ENCODE data around the gene ZCCHC24. TPM values are rescaled to one million over a fixed set of nuclear protein-coding genes. Genes with fewer than 3 reads are reported as not detected.
A peak's percentile ranks its signal among the peaks of the same experiment; 100 is the strongest.

ZCCHC24 gene
- total RNA-seq (10 to 100 TPM; 12.6 to 34.1 (median 27.1) TPM), polyA plus RNA-seq (10 to 100 TPM in 1 of 3 donors, 1 to 10 TPM in 2; 4.9 to 11.8 (median 5.8) TPM)
- long read RNA-seq, donor 1, full-length matches to known transcripts = 15 of 23 reads
- long read RNA-seq, donor 1, partial matches to known transcripts = 8 of 23 reads
- long read RNA-seq, donor 1, other reads (novel, unspliced or antisense) = 0 of 23 reads
- long read RNA-seq, donor 2, full-length matches to known transcripts = 9 of 15 reads
- long read RNA-seq, donor 2, partial matches to known transcripts = 6 of 15 reads
- long read RNA-seq, donor 2, other reads (novel, unspliced or antisense) = 0 of 15 reads

DNA sequence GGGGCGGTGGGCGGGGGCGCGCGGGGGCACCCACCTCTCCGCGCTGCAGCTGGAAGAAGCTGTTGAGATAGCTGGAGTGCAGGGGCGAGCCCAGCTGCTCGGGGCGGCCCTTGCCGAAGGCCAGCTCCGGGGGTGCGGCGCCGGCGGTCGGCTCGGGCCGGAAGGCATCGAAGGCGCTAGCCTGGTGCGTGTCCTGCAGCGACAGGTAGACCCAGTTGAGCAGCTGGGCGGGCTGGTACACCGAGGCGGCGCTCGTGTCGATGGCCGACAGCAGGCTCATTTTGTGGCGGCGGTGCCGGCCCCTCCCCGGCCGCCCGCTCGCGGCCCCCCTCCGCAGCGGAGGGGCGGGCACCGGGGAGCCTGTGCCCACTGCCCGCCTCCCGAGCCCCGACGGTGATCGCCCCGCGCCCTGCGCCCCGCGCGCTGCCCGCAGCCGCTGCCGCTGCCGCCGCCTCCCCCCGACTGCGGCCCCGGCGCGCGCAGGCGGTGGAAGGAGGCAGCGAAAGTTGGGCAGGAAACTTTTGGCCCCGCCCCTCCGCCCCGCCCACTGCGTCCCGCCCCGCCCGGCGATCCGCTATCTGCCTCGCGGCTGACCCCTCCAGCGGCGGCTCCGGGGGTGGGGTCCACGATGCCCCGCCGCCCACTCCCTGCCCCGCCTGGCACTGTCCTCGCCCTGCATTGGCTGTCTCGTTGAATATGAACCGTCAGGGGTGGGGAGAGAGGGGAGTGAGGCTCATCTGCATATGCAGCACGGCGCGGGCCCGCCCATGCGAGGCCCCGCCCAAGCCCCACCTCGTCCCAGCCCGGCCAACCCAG lies at the start of gene ZCCHC24:
Gene ZCCHC24 (minus strand): TSS at position 464 of the 816 bp plus-strand sequence. CDS start 184 bp downstream, at position 280.
- TF ChIP-seq, protein P1, sequence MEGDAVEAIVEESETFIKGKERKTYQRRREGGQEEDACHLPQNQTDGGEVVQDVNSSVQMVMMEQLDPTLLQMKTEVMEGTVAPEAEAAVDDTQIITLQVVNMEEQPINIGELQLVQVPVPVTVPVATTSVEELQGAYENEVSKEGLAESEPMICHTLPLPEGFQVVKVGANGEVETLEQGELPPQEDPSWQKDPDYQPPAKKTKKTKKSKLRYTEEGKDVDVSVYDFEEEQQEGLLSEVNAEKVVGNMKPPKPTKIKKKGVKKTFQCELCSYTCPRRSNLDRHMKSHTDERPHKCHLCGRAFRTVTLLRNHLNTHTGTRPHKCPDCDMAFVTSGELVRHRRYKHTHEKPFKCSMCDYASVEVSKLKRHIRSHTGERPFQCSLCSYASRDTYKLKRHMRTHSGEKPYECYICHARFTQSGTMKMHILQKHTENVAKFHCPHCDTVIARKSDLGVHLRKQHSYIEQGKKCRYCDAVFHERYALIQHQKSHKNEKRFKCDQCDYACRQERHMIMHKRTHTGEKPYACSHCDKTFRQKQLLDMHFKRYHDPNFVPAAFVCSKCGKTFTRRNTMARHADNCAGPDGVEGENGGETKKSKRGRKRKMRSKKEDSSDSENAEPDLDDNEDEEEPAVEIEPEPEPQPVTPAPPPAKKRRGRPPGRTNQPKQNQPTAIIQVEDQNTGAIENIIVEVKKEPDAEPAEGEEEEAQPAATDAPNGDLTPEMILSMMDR (IDR thresholded peaks at IDR 0.05 in 8 of 11, conservative IDR thresholded peaks at IDR 0.05 in 3 of 11) = peak in 3 of 11 experiments; percentile 10 to 33 (median 11)
- peak in 2 of 3 donors; percentile 50 to 51 for TF ChIP-seq POLR2A (IDR thresholded peaks at IDR 0.05)
- TF ChIP-seq POLR2AphosphoS5 (IDR thresholded peaks at IDR 0.05) = peak; percentile 68 to 88 (median 87)
- DNase-seq = peak; percentile 99
- Histone ChIP-seq H3K9me3 (no peaks in the 10 kb centered on the region), H3K27ac (peak within 1 kb of the TSS; percentile 66 to 91 (median 84)), H3K27me3 (replicated peaks in 1 of 7) (peaks cover 0 to 6% (median 0%) of the 10 kb centered on the region in 7 donors), H3K4me1 (peaks cover 11 to 60% (median 43%) of the 10 kb centered on the region in 6 donors), H3K4me3 (peak within 1 kb of the TSS; percentile 72 to 97 (median 86)), H3K36me3 (no peaks in the 10 kb centered on the region)
- intact Hi-C loops (cut with DNase I; ENCODE audit: low total_unique reads) = loop anchor here (10.0 kb wide), 1 partner anchor 759 kb away; the partner anchor contains the start of gene ANXA11
- 0 to 1% (median 1%) methylated on average over 31 to 95 of the region's 95 CpGs for WGBS, 5 donors

DNA sequence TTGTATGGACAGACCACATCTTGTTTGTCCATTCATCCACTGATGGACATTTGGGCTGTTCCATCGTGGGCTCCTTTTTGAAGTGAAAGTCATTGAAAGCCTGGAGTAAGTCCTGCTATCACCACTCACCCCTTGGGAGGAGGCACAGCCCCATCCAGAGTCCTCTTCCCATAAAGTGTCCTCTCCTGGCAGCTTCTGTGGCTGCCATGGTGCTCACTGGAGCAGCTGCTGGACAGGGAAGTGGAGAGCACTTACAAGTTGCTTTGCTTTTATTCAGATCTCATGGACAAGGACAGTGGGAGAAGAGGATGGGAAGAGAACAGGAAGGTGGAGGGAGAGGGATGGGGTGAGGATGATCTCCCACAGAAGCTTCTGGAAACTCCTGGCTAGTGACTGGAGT lies 48.4 kb upstream of the ZCCHC24 start:
- no peak for DNase-seq
- Histone ChIP-seq H3K36me3 (no peaks in the 10 kb centered on the region), H3K4me1 (peaks cover 0 to 4% (median 0%) of the 10 kb centered on the region in 6 donors), H3K27ac (no peak overlapping the region), H3K4me3 (no peak overlapping the region), H3K9me3 (no peaks in the 10 kb centered on the region), H3K27me3 (replicated peaks in 1 of 7) (peaks cover 0 to 12% (median 0%) of the 10 kb centered on the region in 7 donors)
- intact Hi-C loops (cut with DNase I; ENCODE audit: low total_unique reads) = no loop called here
- 69 to 86% (median 71%) methylated on average over 1 of the region's 1 CpG for WGBS, 5 donors
- TF ChIP-seq POLR2AphosphoS5 (IDR thresholded peaks at IDR 0.05) = no peak

DNA sequence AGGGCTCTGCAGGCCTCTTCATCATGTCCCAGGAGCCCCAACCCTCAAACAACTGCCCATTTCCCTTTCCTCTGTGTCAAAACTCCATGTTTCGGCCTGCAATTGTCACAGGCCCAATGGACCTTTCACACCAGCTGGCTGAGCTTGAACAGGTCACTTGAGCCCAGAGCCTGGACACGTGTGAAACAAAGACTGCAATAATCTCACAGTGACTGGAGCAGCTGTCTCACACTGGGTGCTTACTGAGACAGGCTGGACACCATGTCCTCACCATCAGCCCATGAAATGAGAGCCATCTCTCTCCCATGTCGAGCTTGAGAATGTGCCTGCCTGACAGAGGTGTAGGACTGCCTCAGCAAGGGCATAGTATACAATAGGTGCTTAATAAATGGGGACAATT lies 47.4 kb upstream of the ZCCHC24 start:
- Histone ChIP-seq H3K4me3 (no peak overlapping the region), H3K27me3 (replicated peaks in 1 of 7) (peaks cover 0 to 7% (median 0%) of the 10 kb centered on the region in 7 donors), H3K4me1 (peaks cover 0 to 7% (median 0%) of the 10 kb centered on the region in 6 donors), H3K27ac (no peak overlapping the region), H3K9me3 (no peaks in the 10 kb centered on the region), H3K36me3 (no peaks in the 10 kb centered on the region)
- intact Hi-C loops (cut with DNase I; ENCODE audit: low total_unique reads) = no loop called here
- 47 to 85% (median 78%) methylated on average over 3 of the region's 3 CpGs for WGBS, 5 donors
- TF ChIP-seq, protein P1 (IDR thresholded peaks at IDR 0.05 in 8 of 11, conservative IDR thresholded peaks at IDR 0.05 in 3 of 11) = peak in 1 of 11 experiments; percentile 5
- TF ChIP-seq POLR2AphosphoS5 (IDR thresholded peaks at IDR 0.05) = no peak
- TF ChIP-seq POLR2A (IDR thresholded peaks at IDR 0.05) = no peak
- DNase-seq = no peak

DNA sequence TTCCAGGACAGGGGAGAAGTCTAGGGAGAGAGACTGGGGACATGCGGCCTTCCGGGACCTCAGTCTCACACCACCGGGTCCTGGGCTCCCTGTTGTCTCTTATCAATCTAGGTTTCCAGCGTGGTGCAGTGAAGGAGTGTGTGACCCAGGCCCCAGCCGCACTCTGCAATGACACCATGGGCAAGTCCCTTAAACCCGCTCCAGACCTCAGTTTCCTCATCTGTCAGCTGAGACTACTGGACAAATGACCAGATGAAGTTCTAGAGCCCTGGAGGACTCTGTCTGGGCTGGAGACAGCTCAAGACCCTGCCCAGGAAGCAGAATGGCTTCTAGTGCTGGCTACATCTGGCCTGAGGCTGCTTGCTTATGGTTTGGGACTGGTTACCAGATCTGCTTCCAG lies 46.8 kb upstream of the ZCCHC24 start:
- Histone ChIP-seq H3K27ac (no peak overlapping the region), H3K4me1 (peaks cover 0 to 13% (median 2%) of the 10 kb centered on the region in 6 donors), H3K36me3 (no peaks in the 10 kb centered on the region), H3K9me3 (no peaks in the 10 kb centered on the region), H3K4me3 (no peak overlapping the region), H3K27me3 (replicated peaks in 1 of 7) (peaks cover 0 to 7% (median 0%) of the 10 kb centered on the region in 7 donors)
- no peak for DNase-seq
- WGBS, 5 donors = 95 to 98% (median 97%) methylated on average over 6 of the region's 6 CpGs
- intact Hi-C loops (cut with DNase I; ENCODE audit: low total_unique reads) = no loop called here
- TF ChIP-seq, protein P1 (IDR thresholded peaks at IDR 0.05 in 8 of 11, conservative IDR thresholded peaks at IDR 0.05 in 3 of 11) = no peak
